Kidney (tissue), 14 donors: ENCODE measurements around the gene LENEP. TPM values are rescaled to one million over a fixed set of nuclear protein-coding genes. Genes with fewer than 3 reads are reported as not detected.

ENCODE experiments used
- DNase-seq, 5 donors: peaks; one replicate each; pipeline ENCODE4 v3.0.0-alpha.2; 2013 to 2020
- FAIRE-seq: peaks from 2 replicates; lab custom pipeline; 2012; peaks lifted over from hg19 to GRCh38; lab: Jason Lieb, UNC
- H3K27ac ChIP-seq, 2 donors: one replicate each; pipeline ENCODE4 v1.7.0; 2013; ENCODE audit warnings: low read depth in 2 of 2, low read length in 2 of 2, inconsistent platforms in 1 of 2
- H3K27me3 ChIP-seq: one replicate; pipeline ENCODE4 v1.7.1; 2013; ENCODE audit warnings: low read length, inconsistent platforms; ENCODE audit not compliant: control insufficient read depth, insufficient read depth
- H3K36me3 ChIP-seq, 3 donors: one replicate each; pipeline versions ENCODE4 v1.7.0 to v1.7.1; 2013; ENCODE audit warnings: low read length in 3 of 3, control low read depth in 1 of 3, inconsistent platforms in 1 of 3; ENCODE audit not compliant: insufficient read depth in 3 of 3, control insufficient read depth in 2 of 3
- H3K4me1 ChIP-seq, 3 donors: one replicate each; pipeline versions ENCODE4 v1.7.0 to v1.7.1; 2013; ENCODE audit warnings: low read length in 3 of 3, inconsistent platforms in 1 of 3, low read depth in 1 of 3; ENCODE audit not compliant: control insufficient read depth in 2 of 3, insufficient read depth in 2 of 3
- H3K4me3 ChIP-seq, 3 donors: one replicate each; pipeline versions ENCODE4 v1.7.0 to v1.8.1; 2013; ENCODE audit warnings: low read length in 3 of 3, control low read depth in 1 of 3, inconsistent platforms in 1 of 3
- H3K9ac ChIP-seq, 3 donors: one replicate each; pipeline versions ENCODE4 v1.7.0 to v1.7.1; 2013; ENCODE audit warnings: low read length in 3 of 3, control low read depth in 1 of 3, inconsistent platforms in 1 of 3
- H3K9me3 ChIP-seq, 3 donors: one replicate each; pipeline versions ENCODE4 v1.7.0 to v1.7.1; 2013; ENCODE audit warnings: low read length in 3 of 3, control low read depth in 1 of 3, inconsistent platforms in 1 of 3; ENCODE audit not compliant: control insufficient read depth in 2 of 3, insufficient read depth in 1 of 3
- CTCF ChIP-seq: IDR thresholded peaks from 3 replicates; pipeline ENCODE4 v1.5.1; 2012; ENCODE audit warnings: mild to moderate bottlenecking, moderate library complexity, borderline replicate concordance; ENCODE audit not compliant: insufficient read depth; ENCODE audit errors: extremely low read depth
- intact Hi-C: fragments of 100-400 bp; cut with DNase I; formaldehyde crosslinking; loops from one replicate; pipeline ENCODE4 v1.11.1; 2022
- polyA plus RNA-seq: library from polyadenylated mRNA; stranded (reverse); fragments of 350-450 nt; fragmentation: Illumina TruSeq; extraction: RNeasy Lipid Tissue Mini Kit (QIAGEN cat#74804); gene quantifications from one replicate; pipeline ENCODE4 v1.2.3, GENCODE V29; 2014; ENCODE audit warnings: low read depth, low replicate concordance; ENCODE audit not compliant: insufficient read depth
- total RNA-seq: library from RNA; stranded (reverse); fragmentation: NEBNext Ultra II Directional; extraction: Animal tissue kit (Norgen Biotek cat#: 25700); gene quantifications from one replicate; pipeline ENCODE4 v1.2.1, GENCODE V29; 2021
- donor health status: control.
- donor health status: control.
- donor health status: control.
- donor health status: control.
- donor health status: control.
- donor health status: DM: yes; HTN: yes; CAD: no.
- donor health status: Normal renal cell carcinoma (clear cell type).

LENEP gene
- total and polyA plus RNA-seq, 2 donors from 2014 or later = not detected

- no peak overlapping the region for H3K27ac ChIP-seq
Measured at GRCh38 chr1:155034318-155035208, 41.2 kb downstream of the LENEP start.

GRCh38 chr1:155035936-155036335, 42.5 kb downstream of the LENEP start:
- no peak for FAIRE-seq
- H3K4me1 ChIP-seq = no peaks in the 10 kb centered on the region
- no peak overlapping the region for H3K9ac ChIP-seq
- H3K9me3 ChIP-seq = no peaks in the 10 kb centered on the region
- intact Hi-C loops = no loop called here
- no peak overlapping the region for H3K27ac ChIP-seq
- H3K36me3 ChIP-seq = no peaks in the 10 kb centered on the region
- H3K4me3 ChIP-seq = no peak overlapping the region
- DNase-seq = no peak
- no peak for TF ChIP-seq CTCF
- H3K27me3 ChIP-seq = no peaks in the 10 kb centered on the region

More at GRCh38 chr1:155034318-155035208, 41.2 kb downstream of the LENEP start:
- H3K4me1 ChIP-seq = no peaks in the 10 kb centered on the region
- intact Hi-C loops = no loop called here
- H3K27me3 ChIP-seq = no peaks in the 10 kb centered on the region
- H3K9me3 ChIP-seq = no peaks in the 10 kb centered on the region
- TF ChIP-seq CTCF = no peak
- FAIRE-seq (no peak), DNase-seq (peak in 1 of 5 donors; percentile 49)
- no peak overlapping the region for H3K4me3 ChIP-seq
- H3K36me3 ChIP-seq = no peaks in the 10 kb centered on the region
- no peak overlapping the region for H3K9ac ChIP-seq

GRCh38 chr1:155037043-155037442, 43.7 kb downstream of the LENEP start:
- intact Hi-C loops = no loop called here
- peak in 1 of 5 donors; percentile 21 for DNase-seq
- Histone ChIP-seq H3K4me1 (no peaks in the 10 kb centered on the region), H3K36me3 (no peaks in the 10 kb centered on the region), H3K4me3 (no peak overlapping the region), H3K27ac (no peak overlapping the region), H3K9me3 (no peaks in the 10 kb centered on the region), H3K9ac (no peak overlapping the region), H3K27me3 (no peaks in the 10 kb centered on the region)
- TF ChIP-seq CTCF = no peak
- no peak for FAIRE-seq
